DND-41 (cell line): ENCODE data around the gene ARF3.

Experiments
- CTCF ChIP-seq: IDR thresholded peaks from 2 replicates; pipeline ENCODE4 v1.5.1; 2012; ENCODE audit warnings: borderline replicate concordance, low read length, moderate library complexity, mild to moderate bottlenecking; ENCODE audit not compliant: poor library complexity, severe bottlenecking; ENCODE audit errors: extremely low read depth
- EZH2 ChIP-seq: IDR thresholded peaks from 3 replicates; pipeline ENCODE4 v1.6.1; 2012; ENCODE audit warnings: borderline replicate concordance, low read depth, mild to moderate bottlenecking, moderate library complexity, low read length, inconsistent platforms; ENCODE audit not compliant: severe bottlenecking

GRCh38 chr12:48954841-48955501, 2.3 kb downstream of the ARF3 start:
- no peak for TF ChIP-seq CTCF
- TF ChIP-seq EZH2: no peak
